GM19238 (cell line): ENCODE data around the gene DTD1.

Experiments used
- DNase-seq: peaks from one replicate; pipeline ENCODE4 v3.0.0; 2011; ENCODE audit warnings: low spot score; ENCODE audit not compliant: insufficient read length

The DTD1 gene

GRCh38 chr20:18587665-18588573, at the start of gene DTD1:
DTD1 (plus strand) TSS chr20:18588054; CDS start chr20:18588073, 19 bp downstream.
- DNase-seq: peak; percentile 71

GRCh38 chr20:18541741-18542140, 46.1 kb upstream of the DTD1 start:
- DNase-seq: no peak

- DNase-seq: no peak
Observed at GRCh38 chr20:18543216-18543615, 44.6 kb upstream of the DTD1 start.

GRCh38 chr20:18543932-18544331, 43.9 kb upstream of the DTD1 start:
- DNase-seq: no peak

- DNase-seq: no peak
Observed at GRCh38 chr20:18545566-18545965, 42.3 kb upstream of the DTD1 start.

GRCh38 chr20:18548465-18548864, 39.4 kb upstream of the DTD1 start:
- DNase-seq: no peak

GRCh38 chr20:18553746-18554145, 34.1 kb upstream of the DTD1 start:
- no peak for DNase-seq

GRCh38 chr20:18566892-18567738, 20.7 kb upstream of the DTD1 start, which contains the start of gene SMIM26:
SMIM26 (plus strand) TSS chr20:18567432; CDS start chr20:18567479, 47 bp downstream.
- peak; percentile 92 for DNase-seq

- DNase-seq: no peak
Observed at GRCh38 chr20:18567739-18568091, 20.1 kb upstream of the DTD1 start.

GRCh38 chr20:18571009-18571408, 16.8 kb upstream of the DTD1 start:
- no peak for DNase-seq

GRCh38 chr20:18571578-18571977, 16.3 kb upstream of the DTD1 start:
- DNase-seq: no peak

GRCh38 chr20:18577942-18578341, 9.9 kb upstream of the DTD1 start:
- no peak for DNase-seq

GRCh38 chr20:18578581-18578980, 9.3 kb upstream of the DTD1 start:
- no peak for DNase-seq

GRCh38 chr20:18580012-18580411, 7.8 kb upstream of the DTD1 start:
- no peak for DNase-seq

GRCh38 chr20:18585134-18585533, 2.7 kb upstream of the DTD1 start:
- DNase-seq: no peak

GRCh38 chr20:18588574-18588933, 700 bp downstream of the DTD1 start:
- no peak for DNase-seq

- DNase-seq: no peak
Observed at GRCh38 chr20:18589941-18590674, 2.3 kb downstream of the DTD1 start.

- no peak for DNase-seq
Observed at GRCh38 chr20:18596270-18596669, 8.4 kb downstream of the DTD1 start.

GRCh38 chr20:18609741-18610140, 21.9 kb downstream of the DTD1 start:
- no peak for DNase-seq

GRCh38 chr20:18611492-18611891, 23.6 kb downstream of the DTD1 start:
- no peak for DNase-seq

- no peak for DNase-seq
Observed at GRCh38 chr20:18613553-18613952, 25.7 kb downstream of the DTD1 start.

- DNase-seq: no peak
Observed at GRCh38 chr20:18614244-18614643, 26.4 kb downstream of the DTD1 start.
